Stomach (tissue), 4 donors: ENCODE results near the gene GLRA3.

ENCODE experiments used
- CTCF ChIP-seq, 7 experiments: fragments of 450-650 bp in 4 of 7; fragments of 200-600 bp in 3 of 7; sonication (generic) in 3 of 7; IDR thresholded peaks; one replicate each; pipeline ENCODE4 v1.5.1; 2016 to 2019; ENCODE audit warnings: antibody characterized with exemption in 7 of 7, control low read depth in 2 of 7, mild to moderate bottlenecking in 1 of 7
- POLR2A ChIP-seq, 4 donors: fragments of 450-650 bp; IDR thresholded peaks; one replicate each; pipeline ENCODE4 v1.6.1; 2016; ENCODE audit warnings: antibody characterized with exemption in 4 of 4, control low read depth in 2 of 4, mild to moderate bottlenecking in 1 of 4, moderate library complexity in 1 of 4
- POLR2AphosphoS5 ChIP-seq, 3 donors: sonication (generic); formaldehyde crosslinking; IDR thresholded peaks; one replicate each; pipeline ENCODE4 v1.6.1; 2016; ENCODE audit warnings: antibody characterized with exemption in 3 of 3

GRCh38 chr4:174696657-174697056 lies 132.4 kb downstream of the GLRA3 start:
- TF ChIP-seq CTCF (IDR thresholded peaks at IDR 0.05) (no peak), POLR2AphosphoS5 (IDR thresholded peaks at IDR 0.05) (no peak), POLR2A (IDR thresholded peaks at IDR 0.05) (no peak)
